SK-N-SH treated with all-trans-retinoic acid at 6 μM for 48 hours (cell line): ENCODE results near the gene ADPRM.

ENCODE experiments used
- ARNTL ChIP-seq: fragments of 450-650 bp; formaldehyde crosslinking; IDR thresholded peaks from 2 replicates; pipeline ENCODE4 v1.5.0; 2020; ENCODE audit warnings: low read depth, mild to moderate bottlenecking, moderate library complexity, borderline replicate concordance
- BACH2 ChIP-seq: fragments of 250-450 bp; sonication (Bioruptor Pico); IDR thresholded peaks from 2 replicates; pipeline ENCODE4 v1.9.0; 2021; ENCODE audit warnings: mild to moderate bottlenecking, borderline replicate concordance
- CSRNP3 ChIP-seq: fragments of 250-450 bp; sonication (Bioruptor Pico); IDR thresholded peaks from 2 replicates; pipeline ENCODE4 v1.5.1; 2021; ENCODE audit warnings: mild to moderate bottlenecking, moderate library complexity
- PATZ1 ChIP-seq: fragments of 250-450 bp; sonication (Bioruptor Pico); IDR thresholded peaks from 2 replicates; pipeline ENCODE4 v1.8.0; 2020; ENCODE audit warnings: mild to moderate bottlenecking, moderate library complexity, borderline replicate concordance
- SNAI2 ChIP-seq: fragments of 250-450 bp; sonication (Bioruptor Pico); IDR thresholded peaks from 2 replicates; pipeline ENCODE4 v1.5.0; 2020; ENCODE audit warnings: mild to moderate bottlenecking, moderate library complexity
- TCF4 ChIP-seq: fragments of 250-450 bp; sonication (Bioruptor Pico); IDR thresholded peaks from 2 replicates; pipeline ENCODE4 v1.8.0; 2021; ENCODE audit warnings: mild to moderate bottlenecking, moderate library complexity, borderline replicate concordance
- TSHZ2 ChIP-seq: fragments of 250-450 bp; sonication (Bioruptor Pico); IDR thresholded peaks from 2 replicates; pipeline ENCODE4 v1.5.0; 2020; ENCODE audit warnings: mild to moderate bottlenecking, moderate library complexity
- ZC3H10 ChIP-seq: fragments of 250-450 bp; sonication (Bioruptor Pico); IDR thresholded peaks from 2 replicates; pipeline ENCODE4 v1.5.1; 2021; ENCODE audit warnings: mild to moderate bottlenecking, moderate library complexity
- ZNF8 ChIP-seq: fragments of 450-650 bp; formaldehyde crosslinking; IDR thresholded peaks from 2 replicates; pipeline ENCODE4 v1.5.0; 2020; ENCODE audit warnings: mild to moderate bottlenecking, moderate library complexity
- TF ChIP-seq, protein P1 (sequence below): fragments of 250-450 bp; sonication (Bioruptor Pico); IDR thresholded peaks from 2 replicates; pipeline ENCODE4 v1.5.1; 2020; ENCODE audit warnings: low read depth, mild to moderate bottlenecking, moderate library complexity

DNA sequence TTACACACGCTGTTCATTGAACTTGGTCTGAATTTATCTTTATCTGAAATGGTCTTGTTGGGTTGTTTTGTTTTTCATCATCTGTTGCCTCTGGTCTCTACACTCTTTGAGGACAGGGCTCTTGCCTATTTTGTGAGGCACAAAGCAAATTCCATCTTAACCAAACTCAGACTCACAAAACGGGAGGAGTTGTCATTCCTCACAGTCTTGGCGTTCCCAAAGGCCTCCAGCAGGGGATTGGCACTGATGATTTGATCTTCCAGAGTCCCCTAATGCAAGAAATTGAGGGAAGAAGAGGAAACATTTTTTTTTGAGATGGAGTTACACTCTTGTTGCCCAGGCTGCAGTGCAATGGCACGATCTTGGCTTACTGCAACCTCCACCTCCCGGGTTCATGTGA is 49.0 kb upstream of the ADPRM start:
- TF ChIP-seq SNAI2: no peak
- TF ChIP-seq PATZ1 (CRISPR knock-in tag): no peak
- TF ChIP-seq CSRNP3: no peak
- no peak for TF ChIP-seq TCF4 (CRISPR knock-in tag)
- TF ChIP-seq, protein P1, sequence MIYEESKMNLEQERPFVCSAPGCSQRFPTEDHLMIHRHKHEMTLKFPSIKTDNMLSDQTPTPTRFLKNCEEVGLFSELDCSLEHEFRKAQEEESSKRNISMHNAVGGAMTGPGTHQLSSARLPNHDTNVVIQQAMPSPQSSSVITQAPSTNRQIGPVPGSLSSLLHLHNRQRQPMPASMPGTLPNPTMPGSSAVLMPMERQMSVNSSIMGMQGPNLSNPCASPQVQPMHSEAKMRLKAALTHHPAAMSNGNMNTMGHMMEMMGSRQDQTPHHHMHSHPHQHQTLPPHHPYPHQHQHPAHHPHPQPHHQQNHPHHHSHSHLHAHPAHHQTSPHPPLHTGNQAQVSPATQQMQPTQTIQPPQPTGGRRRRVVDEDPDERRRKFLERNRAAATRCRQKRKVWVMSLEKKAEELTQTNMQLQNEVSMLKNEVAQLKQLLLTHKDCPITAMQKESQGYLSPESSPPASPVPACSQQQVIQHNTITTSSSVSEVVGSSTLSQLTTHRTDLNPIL (CRISPR knock-in tag): no peak
- TF ChIP-seq TSHZ2: no peak
- TF ChIP-seq ZNF8 (CRISPR knock-in tag): no peak
- no peak for TF ChIP-seq ARNTL (CRISPR knock-in tag)
- TF ChIP-seq ZC3H10 (CRISPR knock-in tag): no peak
- TF ChIP-seq BACH2: no peak
